Upper lobe of left lung (tissue), 4 donors: ENCODE data around the gene LAMB1.

Experiments
- EP300 ChIP-seq, 4 donors: sonication (generic); formaldehyde crosslinking; IDR thresholded peaks; one replicate each; pipeline ENCODE4 v1.5.1; 2017; ENCODE audit warnings: antibody characterized with exemption in 4 of 4, control low read depth in 2 of 4
- POLR2A ChIP-seq, 4 donors: fragments of 450-650 bp; IDR thresholded peaks; one replicate each; pipeline ENCODE4 v1.5.1; 2016 to 2017; ENCODE audit warnings: antibody characterized with exemption in 4 of 4, mild to moderate bottlenecking in 2 of 4
- POLR2AphosphoS5 ChIP-seq, 2 donors: sonication (generic); formaldehyde crosslinking; IDR thresholded peaks; one replicate each; pipeline ENCODE4 v1.5.1; 2017; ENCODE audit warnings: antibody characterized with exemption in 2 of 2
- TF ChIP-seq, protein P1 (sequence below), 6 experiments: fragments of 450-650 bp in 4 of 6; fragments of 200-600 bp in 2 of 6; sonication (generic) in 2 of 6; IDR thresholded peaks; one replicate each; pipeline ENCODE4 v1.5.1; 2016 to 2019; ENCODE audit warnings: antibody characterized with exemption in 6 of 6

- TF ChIP-seq, protein P1, sequence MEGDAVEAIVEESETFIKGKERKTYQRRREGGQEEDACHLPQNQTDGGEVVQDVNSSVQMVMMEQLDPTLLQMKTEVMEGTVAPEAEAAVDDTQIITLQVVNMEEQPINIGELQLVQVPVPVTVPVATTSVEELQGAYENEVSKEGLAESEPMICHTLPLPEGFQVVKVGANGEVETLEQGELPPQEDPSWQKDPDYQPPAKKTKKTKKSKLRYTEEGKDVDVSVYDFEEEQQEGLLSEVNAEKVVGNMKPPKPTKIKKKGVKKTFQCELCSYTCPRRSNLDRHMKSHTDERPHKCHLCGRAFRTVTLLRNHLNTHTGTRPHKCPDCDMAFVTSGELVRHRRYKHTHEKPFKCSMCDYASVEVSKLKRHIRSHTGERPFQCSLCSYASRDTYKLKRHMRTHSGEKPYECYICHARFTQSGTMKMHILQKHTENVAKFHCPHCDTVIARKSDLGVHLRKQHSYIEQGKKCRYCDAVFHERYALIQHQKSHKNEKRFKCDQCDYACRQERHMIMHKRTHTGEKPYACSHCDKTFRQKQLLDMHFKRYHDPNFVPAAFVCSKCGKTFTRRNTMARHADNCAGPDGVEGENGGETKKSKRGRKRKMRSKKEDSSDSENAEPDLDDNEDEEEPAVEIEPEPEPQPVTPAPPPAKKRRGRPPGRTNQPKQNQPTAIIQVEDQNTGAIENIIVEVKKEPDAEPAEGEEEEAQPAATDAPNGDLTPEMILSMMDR (IDR thresholded peaks at IDR 0.05), result no peak
- no peak for TF ChIP-seq POLR2AphosphoS5 (IDR thresholded peaks at IDR 0.05)
- TF ChIP-seq EP300 (IDR thresholded peaks at IDR 0.05), result no peak
- no peak for TF ChIP-seq POLR2A (IDR thresholded peaks at IDR 0.05)
Measured at GRCh38 chr7:107909445-107909844, 93.5 kb downstream of the LAMB1 start.
